H1 (cell line): ENCODE data around the gene DENND4C. TPM values are rescaled to one million over a fixed set of nuclear protein-coding genes. Genes with fewer than 3 reads are reported as not detected.

ENCODE experiments used
- CTCF ChIA-PET: fragments of 300-600 bp; sonication (Branson Sonifier 250); formaldehyde crosslinking; loops from one replicate; lab custom pipeline; 2021; ENCODE audit not compliant: partially characterized antibody; lab: Charles Lee
- POLR2A ChIA-PET: fragments of 300-600 bp; sonication (Branson Sonifier 250); formaldehyde crosslinking; loops from one replicate; lab custom pipeline; 2021; ENCODE audit warnings: inconsistent platforms; ENCODE audit not compliant: partially characterized antibody; lab: Charles Lee
- DNase-seq, 2 experiments: peaks; one replicate each; pipeline versions ENCODE4 v3.0.0 to v3.0.0-alpha.2; 2010 to 2022; ENCODE audit warnings: low spot score in 2 of 2, low read depth in 1 of 2, mixed read lengths in 1 of 2
- FAIRE-seq: peaks from 2 replicates; lab custom pipeline; 2011; peaks lifted over from hg19 to GRCh38; lab: Jason Lieb, UNC
- H2AFZ ChIP-seq: 2 replicates; pipeline ENCODE4 v1.8.1; 2012; ENCODE audit warnings: low read length, inconsistent platforms
- H2AK5ac ChIP-seq: 2 replicates; pipeline ENCODE4 v1.6.1; 2013; ENCODE audit warnings: low read depth, low read length
- H2BK120ac ChIP-seq: replicated peaks from 2 replicates; pipeline ENCODE3; 2013; ENCODE audit warnings: low read depth, low read length, inconsistent platforms
- H2BK12ac ChIP-seq: 2 replicates; pipeline ENCODE4 v1.6.1; 2013; ENCODE audit warnings: low read depth, low read length
- H2BK15ac ChIP-seq: 2 replicates; pipeline ENCODE4 v1.6.1; 2013; ENCODE audit warnings: low read length
- H2BK20ac ChIP-seq: 2 replicates; pipeline ENCODE4 v1.6.1; 2013; ENCODE audit warnings: low read length
- H2BK5ac ChIP-seq: 2 replicates; pipeline ENCODE4 v1.6.1; 2013; ENCODE audit warnings: low read depth, low read length
- H3K14ac ChIP-seq: 2 replicates; pipeline ENCODE4 v1.6.1; 2013; ENCODE audit warnings: inconsistent platforms; ENCODE audit not compliant: insufficient read length
- H3K18ac ChIP-seq: 2 replicates; pipeline ENCODE4 v1.6.1; 2013; ENCODE audit warnings: low read length; ENCODE audit errors: extremely low read depth
- H3K23ac ChIP-seq: 2 replicates; pipeline ENCODE4 v1.6.1; 2013; ENCODE audit warnings: inconsistent platforms; ENCODE audit not compliant: insufficient read length
- H3K23me2 ChIP-seq: 2 replicates; pipeline ENCODE4 v1.6.1; 2013; ENCODE audit warnings: low read depth, low read length
- H3K27ac ChIP-seq: 2 replicates; pipeline ENCODE4 v1.6.1; 2011; ENCODE audit warnings: low read depth, low read length, inconsistent platforms
- H3K27me3 ChIP-seq, 4 experiments: replicated peaks in 1 of 4; 1 replicate in 1 of 4; 2 replicates in 3 of 4; pipeline versions ENCODE4 v1.6.1 to v1.8.1; 2011 to 2013; ENCODE audit warnings: low read length in 3 of 4, mild to moderate bottlenecking in 3 of 4, inconsistent platforms in 2 of 4, mixed read lengths in 2 of 4, moderate library complexity in 1 of 4; ENCODE audit not compliant: control insufficient read depth in 3 of 4, insufficient read depth in 3 of 4; ENCODE audit errors: extremely low read depth in 1 of 4
- H3K36me3 ChIP-seq, 4 experiments: 2 replicates each; pipeline versions ENCODE4 v1.6.1 to v1.8.1; 2011 to 2013; ENCODE audit warnings: mild to moderate bottlenecking in 4 of 4, low read length in 3 of 4, moderate library complexity in 2 of 4, control low read depth in 1 of 4, inconsistent platforms in 1 of 4; ENCODE audit not compliant: insufficient read depth in 4 of 4, control insufficient read depth in 2 of 4
- H3K4ac ChIP-seq: replicated peaks from 2 replicates; pipeline ENCODE3; 2013; ENCODE audit warnings: low read length, low read depth, mixed read lengths, inconsistent platforms; ENCODE audit not compliant: insufficient read length
- H3K4me1 ChIP-seq, 4 experiments: replicated peaks in 1 of 4; 1 replicate in 1 of 4; 2 replicates in 3 of 4; pipeline versions ENCODE4 v1.6.1 to v1.8.1; 2011 to 2013; ENCODE audit warnings: low read length in 3 of 4, inconsistent platforms in 2 of 4, mixed read lengths in 1 of 4; ENCODE audit not compliant: insufficient read depth in 4 of 4, control insufficient read depth in 3 of 4
- H3K4me2 ChIP-seq, 2 experiments: 2 replicates each; pipeline versions ENCODE4 v1.6.1 to v1.8.1; 2011 to 2013; ENCODE audit warnings: low read depth in 2 of 2, low read length in 2 of 2, control low read depth in 1 of 2, inconsistent platforms in 1 of 2, mild to moderate bottlenecking in 1 of 2; ENCODE audit not compliant: insufficient read depth in 1 of 2
- H3K4me3 ChIP-seq, 4 experiments: fragments of 200-600, 300-600 bp in 1 of 4; sonication (generic), shearing (Covaris generic), sonication (Bioruptor Twin) in 1 of 4; 2 replicates each; pipeline versions ENCODE4 v1.5.1 to v1.8.1; 2011 to 2016; ENCODE audit warnings: low read length in 4 of 4, low read depth in 3 of 4, control low read depth in 2 of 4, inconsistent platforms in 2 of 4, mild to moderate bottlenecking in 2 of 4, mixed read lengths in 1 of 4, moderate library complexity in 1 of 4; ENCODE audit not compliant: insufficient read depth in 2 of 4; ENCODE audit errors: extremely low read depth in 1 of 4
- H3K56ac ChIP-seq: replicated peaks from 2 replicates; pipeline ENCODE3; 2013; ENCODE audit warnings: low read depth, mild to moderate bottlenecking, mixed read lengths, low read length, inconsistent platforms; ENCODE audit not compliant: insufficient read length
- H3K79me1 ChIP-seq: 2 replicates; pipeline ENCODE4 v1.6.1; 2013; ENCODE audit warnings: low read depth, low read length, control low read depth
- H3K79me2 ChIP-seq, 2 experiments: 2 replicates each; pipeline versions ENCODE4 v1.6.1 to v1.8.1; 2012 to 2013; ENCODE audit warnings: low read length in 2 of 2, mild to moderate bottlenecking in 2 of 2, inconsistent platforms in 1 of 2; ENCODE audit not compliant: insufficient read depth in 2 of 2, control insufficient read depth in 1 of 2
- H3K9ac ChIP-seq, 4 experiments: replicated peaks in 1 of 4; 1 replicate in 1 of 4; 2 replicates in 3 of 4; pipeline versions ENCODE4 v1.6.1 to v1.8.1; 2011 to 2013; ENCODE audit warnings: low read depth in 3 of 4, low read length in 3 of 4, control low read depth in 2 of 4, mild to moderate bottlenecking in 2 of 4, moderate library complexity in 2 of 4, inconsistent platforms in 1 of 4; ENCODE audit errors: extremely low read depth in 1 of 4
- H3K9me3 ChIP-seq, 2 experiments: 2 replicates each; pipeline versions ENCODE4 v1.6.1 to v1.8.1; 2012 to 2013; ENCODE audit warnings: mild to moderate bottlenecking in 2 of 2, moderate library complexity in 2 of 2, control low read depth in 1 of 2, inconsistent platforms in 1 of 2, low read depth in 1 of 2, low read length in 1 of 2, mixed read lengths in 1 of 2; ENCODE audit not compliant: insufficient read depth in 2 of 2
- H4K20me1 ChIP-seq, 2 experiments: replicated peaks in 1 of 2; 2 replicates each; pipeline versions ENCODE3 to v1.8.1; 2011 to 2013; ENCODE audit warnings: inconsistent platforms in 2 of 2, low read length in 2 of 2, mild to moderate bottlenecking in 1 of 2; ENCODE audit not compliant: insufficient read depth in 2 of 2, control insufficient read depth in 1 of 2
- H4K5ac ChIP-seq: 2 replicates; pipeline ENCODE4 v1.6.1; 2013; ENCODE audit warnings: low read length, low read depth, mixed read lengths, inconsistent platforms; ENCODE audit not compliant: insufficient read length
- H4K8ac ChIP-seq: 2 replicates; pipeline ENCODE4 v1.8.0; 2013; ENCODE audit warnings: mild to moderate bottlenecking, moderate library complexity, low read length, inconsistent platforms; ENCODE audit not compliant: insufficient read depth; ENCODE audit errors: extremely low read depth
- H4K91ac ChIP-seq: replicated peaks from 2 replicates; pipeline ENCODE3; 2013; ENCODE audit warnings: low read length, mixed read lengths, inconsistent platforms; ENCODE audit not compliant: insufficient read length
- CHD1 ChIP-seq: IDR thresholded peaks from 2 replicates; pipeline ENCODE4 v1.6.1; 2012; ENCODE audit warnings: low read depth, low read length, improper control_type of control experiment
- WGBS, 2 experiments: shearing (Covaris generic) in 1 of 2; methylation state at CpG; one replicate each; pipeline versions ENCODE4 v1.1.6 to v1.1.7; 2013 to 2015; ENCODE audit warnings: low lambda C conversion rate in 2 of 2, mixed read lengths in 2 of 2, inconsistent platforms in 1 of 2, low coverage in 1 of 2, missing lambda C conversion rate in 1 of 2; ENCODE audit not compliant: insufficient replicate concordance in 2 of 2, insufficient coverage in 1 of 2, insufficient read length in 1 of 2; ENCODE audit errors: extremely low coverage in 1 of 2, missing lambda C conversion rate in 1 of 2; 5-methylcytosine and 5-hydroxymethylcytosine counted together
- polyA plus RNA-seq, 7 experiments: library from polyadenylated mRNA; depleted of rRNA in 3 of 7; stranded (reverse) in 5 of 7; unstranded in 2 of 7; fragments of >200 nt in 5 of 7; fragments of 200-250 nt in 2 of 7; gene quantifications; 1 replicate in 5 of 7; 2 replicates in 1 of 7; 4 replicates in 1 of 7; pipeline versions ENCODE4 v1.2.1 to v1.2.3, GENCODE V29; 2011 to 2013; ENCODE audit warnings: missing spikeins in 2 of 7, mixed read lengths in 2 of 7
- total RNA-seq: library from RNA; stranded (reverse); fragmentation: NEBNext Ultra II Directional; extraction: Animal tissue kit (Norgen Biotek cat#: 25700); gene quantifications from 2 replicates; pipeline ENCODE4 v1.2.1, GENCODE V29; 2021
- TF ChIP-seq, protein P1 (sequence below): IDR thresholded peaks from 2 replicates; pipeline ENCODE4 v1.6.1; 2012; ENCODE audit warnings: low read length, inconsistent platforms

Gene DENND4C
- total and polyA plus RNA-seq, 2 of the 8 experiments (the other 6 are each of a cell fraction or from before 2014, with no cell fraction given): 6.9 to 18.9 TPM

GRCh38 chr9:19306568-19306967, 76.1 kb downstream of the DENND4C start:
- Histone ChIP-seq H3K27me3 (no peaks in the 10 kb centered on the region), H2BK120ac (no peak overlapping the region), H3K23me2 (no peaks in the 10 kb centered on the region), H3K36me3 (peaks cover 0 to 19% (median 0%) of the 10 kb centered on the region in 4 experiments; a peak in 2 of 8 replicates), H4K5ac (no peak overlapping the region), H3K23ac (no peak overlapping the region), H3K18ac (no peak overlapping the region), H3K4me3 (no peak overlapping the region), H3K9me3 (no peaks in the 10 kb centered on the region), H4K91ac (no peak overlapping the region), H4K8ac (no peak overlapping the region), H3K4me2 (no peak overlapping the region), H3K14ac (no peak overlapping the region), H3K9ac (no peak overlapping the region), H3K4ac (no peak overlapping the region), H2BK15ac (no peak overlapping the region), H2AK5ac (no peak overlapping the region), H2AFZ (no peak overlapping the region), H3K4me1 (no peaks in the 10 kb centered on the region), H3K27ac (no peak overlapping the region), H3K56ac (no peak overlapping the region), H2BK12ac (no peak overlapping the region), H2BK5ac (no peak overlapping the region), H4K20me1 (no peaks in the 10 kb centered on the region), H2BK20ac (no peak overlapping the region), H3K79me2 (no peaks in the 10 kb centered on the region), H3K79me1 (no peaks in the 10 kb centered on the region)
- WGBS, 2 experiments: 94% methylated on average over 5 of the region's 5 CpGs; no CpG with 5 or more reads in 1 of the 2 experiments
- FAIRE-seq: no peak
- TF ChIP-seq CHD1: no peak
- TF ChIP-seq, protein P1, sequence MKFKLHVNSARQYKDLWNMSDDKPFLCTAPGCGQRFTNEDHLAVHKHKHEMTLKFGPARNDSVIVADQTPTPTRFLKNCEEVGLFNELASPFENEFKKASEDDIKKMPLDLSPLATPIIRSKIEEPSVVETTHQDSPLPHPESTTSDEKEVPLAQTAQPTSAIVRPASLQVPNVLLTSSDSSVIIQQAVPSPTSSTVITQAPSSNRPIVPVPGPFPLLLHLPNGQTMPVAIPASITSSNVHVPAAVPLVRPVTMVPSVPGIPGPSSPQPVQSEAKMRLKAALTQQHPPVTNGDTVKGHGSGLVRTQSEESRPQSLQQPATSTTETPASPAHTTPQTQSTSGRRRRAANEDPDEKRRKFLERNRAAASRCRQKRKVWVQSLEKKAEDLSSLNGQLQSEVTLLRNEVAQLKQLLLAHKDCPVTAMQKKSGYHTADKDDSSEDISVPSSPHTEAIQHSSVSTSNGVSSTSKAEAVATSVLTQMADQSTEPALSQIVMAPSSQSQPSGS: no peak
- CTCF ChIA-PET: no interaction called here
- POLR2A ChIA-PET: no interaction called here
- no peak for DNase-seq
